B cell (primary cell): ENCODE results near the gene ABR. TPM values are rescaled to one million over a fixed set of nuclear protein-coding genes. Genes with fewer than 3 reads are reported as not detected.

Experiments used
- ATAC-seq: fragments of 200-7000 bp; cut with Tn5 transposase; one replicate; pipeline ENCODE4 v1.10.0; 2021; ENCODE audit warnings: low read depth, mild to moderate bottlenecking, moderate number of reproducible peaks, moderate library complexity
- CTCF ChIA-PET: fragments of 350-600 bp; sonication (Branson Sonifier 250); formaldehyde crosslinking; loops from one replicate; lab custom pipeline; 2021; ENCODE audit warnings: antibody characterized with exemption, inconsistent platforms; lab: Charles Lee
- POLR2A ChIA-PET: fragments of 350-600 bp; sonication (Branson Sonifier 250); formaldehyde crosslinking; loops from one replicate; lab custom pipeline; 2021; ENCODE audit warnings: antibody characterized with exemption; lab: Charles Lee
- DNase-seq: peaks from one replicate; pipeline ENCODE4 v3.0.0; 2013
- H2AFZ ChIP-seq: 2 replicates; pipeline ENCODE4 v1.6.1; 2012; ENCODE audit warnings: mild to moderate bottlenecking, low read depth, low read length; ENCODE audit not compliant: insufficient read depth, poor library complexity, severe bottlenecking
- H3K27ac ChIP-seq, 2 donors: 1 replicate in 1 of 2; 2 replicates in 1 of 2; pipeline ENCODE4 v1.5.1; 2012 to 2013; ENCODE audit warnings: low read length in 2 of 2, mild to moderate bottlenecking in 2 of 2, moderate library complexity in 1 of 2
- H3K27me3 ChIP-seq, 4 experiments: fragments of 200-600 bp in 1 of 4; sonication (generic) in 1 of 4; replicated peaks in 1 of 4; 1 replicate in 2 of 4; 2 replicates in 2 of 4; pipeline versions ENCODE4 v1.6.1 to v1.7.0; 2013 to 2016; ENCODE audit warnings: low read length in 3 of 4, mild to moderate bottlenecking in 2 of 4, mixed read lengths in 1 of 4, moderate library complexity in 1 of 4; ENCODE audit not compliant: insufficient read depth in 4 of 4, control insufficient read depth in 3 of 4; ENCODE audit errors: control extremely low read depth in 1 of 4
- H3K36me3 ChIP-seq, 2 experiments: replicated peaks in 1 of 2; 1 replicate in 1 of 2; 2 replicates in 1 of 2; pipeline versions ENCODE4 v1.6.1 to v1.7.1; 2013; ENCODE audit warnings: low read length in 1 of 2; ENCODE audit not compliant: insufficient read depth in 2 of 2, control insufficient read depth in 1 of 2; ENCODE audit errors: control extremely low read depth in 1 of 2, extremely low read depth in 1 of 2
- H3K4me1 ChIP-seq, 2 donors: fragments of 200-600 bp in 1 of 2; sonication (generic) in 1 of 2; 1 replicate in 1 of 2; 2 replicates in 1 of 2; pipeline versions ENCODE4 v1.5.1 to v1.6.1; 2013 to 2017; ENCODE audit warnings: low read length in 2 of 2; ENCODE audit not compliant: control insufficient read depth in 2 of 2, insufficient read depth in 2 of 2
- H3K4me2 ChIP-seq: replicated peaks from 2 replicates; pipeline ENCODE3; 2012; ENCODE audit warnings: mild to moderate bottlenecking, low read depth, low read length; ENCODE audit not compliant: poor library complexity, severe bottlenecking
- H3K4me3 ChIP-seq, 5 experiments: fragments of 200-600 bp in 1 of 5; sonication (generic) in 1 of 5; 1 replicate in 3 of 5; 2 replicates in 2 of 5; pipeline versions ENCODE4 v1.5.1 to v1.7.0; 2011 to 2016; ENCODE audit warnings: low read length in 4 of 5, mild to moderate bottlenecking in 4 of 5, low read depth in 2 of 5, control low read depth in 1 of 5, moderate library complexity in 1 of 5; ENCODE audit not compliant: insufficient read depth in 1 of 5; ENCODE audit errors: control extremely low read depth in 1 of 5, extremely low read depth in 1 of 5
- H3K79me2 ChIP-seq: fragments of 200-600 bp; sonication (generic); one replicate; pipeline ENCODE4 v1.6.0; 2016; ENCODE audit warnings: low read length; ENCODE audit not compliant: control insufficient read depth, insufficient read depth
- H3K9ac ChIP-seq: fragments of 200-600 bp; sonication (generic); 2 replicates; pipeline ENCODE4 v1.6.1; 2017; ENCODE audit warnings: mild to moderate bottlenecking, low read length, moderate library complexity
- H3K9me3 ChIP-seq, 3 donors: one replicate each; pipeline versions ENCODE4 v1.6.1 to v1.7.1; 2013; ENCODE audit warnings: low read length in 2 of 3; ENCODE audit not compliant: control insufficient read depth in 2 of 3, insufficient read depth in 1 of 3; ENCODE audit errors: control extremely low read depth in 1 of 3
- H4K20me1 ChIP-seq: 2 replicates; pipeline ENCODE4 v1.6.0; 2012; ENCODE audit warnings: mild to moderate bottlenecking, low read length; ENCODE audit not compliant: insufficient read depth, control insufficient read depth, poor library complexity, severe bottlenecking
- H3K27ac Mint-ChIP-seq: one replicate; pipeline ENCODE4 v1.8.0; 2021; ENCODE audit warnings: mixed read lengths
- H3K27me3 Mint-ChIP-seq: one replicate; pipeline ENCODE4 v1.8.0; 2021; ENCODE audit warnings: mixed read lengths
- H3K4me1 Mint-ChIP-seq: one replicate; pipeline ENCODE4 v1.8.0; 2021; ENCODE audit warnings: mixed read lengths
- H3K4me3 Mint-ChIP-seq: one replicate; pipeline ENCODE4 v1.8.0; 2021; ENCODE audit warnings: mixed read lengths
- H3K9me3 Mint-ChIP-seq: one replicate; pipeline ENCODE4 v1.8.0; 2022; ENCODE audit warnings: mixed read lengths; ENCODE audit not compliant: insufficient read depth
- EZH2 ChIP-seq: IDR thresholded peaks from 2 replicates; pipeline ENCODE4 v1.6.1; 2012; ENCODE audit warnings: borderline replicate concordance, low read depth, mild to moderate bottlenecking, moderate library complexity, low read length; ENCODE audit not compliant: insufficient read depth, poor library complexity, severe bottlenecking
- whole genome bisulfite sequencing: methylation state at CpG from one replicate; pipeline ENCODE4 v1.1.5; 2013; ENCODE audit warnings: missing lambda C conversion rate; ENCODE audit not compliant: insufficient coverage; 5-methylcytosine and 5-hydroxymethylcytosine counted together
- intact Hi-C: fragments of 100-400 bp; cut with micrococcal nuclease; formaldehyde crosslinking; loops from one replicate; pipeline ENCODE4 v1.10.0; 2022
- polyA plus RNA-seq: library from polyadenylated mRNA; depleted of rRNA; stranded (reverse); fragments of >200 nt; gene quantifications from 2 replicates; pipeline ENCODE4 v1.2.3, GENCODE V29; 2012
- total RNA-seq, 2 donors: library from RNA; stranded (reverse); fragments of 120-200 nt in 1 of 2; gene quantifications; 1 replicate in 1 of 2; 2 replicates in 1 of 2; pipeline versions ENCODE4 v1.2.3 to v1.2.4, GENCODE V29; 2013 to 2022
- TF ChIP-seq, protein P1 (sequence below): fragments of 200-600 bp; IDR thresholded peaks from one replicate; pipeline ENCODE4 v1.8.0; 2022; ENCODE audit warnings: antibody characterized with exemption, mild to moderate bottlenecking

ABR gene
- total and polyA plus RNA-seq, 2 donors (not counting 1 experiment from before 2014, with no cell fraction given) = 79.8 to 262 TPM

DNA sequence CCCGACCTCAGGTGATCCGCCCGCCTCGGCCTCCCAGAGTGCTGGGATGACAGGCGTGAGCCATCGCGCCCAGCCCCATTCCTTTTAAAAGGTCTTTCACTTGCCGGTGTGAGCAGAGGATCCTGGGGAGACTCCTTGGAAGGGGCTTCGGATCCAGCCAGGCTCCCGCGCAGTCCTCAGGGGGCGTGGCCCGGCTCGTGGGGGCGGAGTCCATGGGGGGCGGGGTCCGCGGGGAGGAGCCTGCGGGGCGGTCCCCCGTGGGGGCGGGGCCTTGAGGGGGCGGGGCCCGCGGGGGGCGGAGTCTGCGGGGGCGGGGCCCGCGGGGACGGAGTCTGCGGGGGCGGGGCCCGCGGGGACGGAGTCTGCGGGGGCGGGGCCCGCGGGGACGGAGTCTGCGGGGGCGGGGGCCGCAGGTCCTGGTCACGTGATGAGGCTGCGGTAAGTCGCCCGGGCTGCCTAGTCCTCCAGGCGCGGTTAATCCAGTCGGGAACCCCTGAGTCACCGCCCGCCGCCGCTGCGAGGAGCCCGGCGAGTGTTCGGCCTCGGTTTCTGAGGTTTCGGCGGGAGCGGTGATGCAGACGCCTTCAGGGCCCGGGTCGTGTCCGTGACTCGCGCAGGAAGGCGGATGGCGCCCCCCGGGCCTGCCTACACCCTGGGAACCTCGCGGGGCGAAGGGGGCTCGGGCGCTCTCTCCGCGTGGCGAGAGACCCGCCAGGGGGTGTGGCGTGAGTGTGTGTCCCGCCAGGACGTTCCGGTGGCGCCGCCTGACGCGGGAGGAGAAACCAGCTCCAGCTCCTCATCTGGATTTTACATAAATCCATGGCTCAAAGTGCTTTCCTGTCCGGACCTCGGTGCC is 23.6 kb upstream of the ABR start:
- peaks cover 0 to 2% of the 10 kb centered on the region in 2 experiments for H3K36me3 ChIP-seq
- peak overlapping the region; percentile 81 for H3K4me2 ChIP-seq
- peak overlapping the region; percentile 41 for H3K4me3 Mint-ChIP-seq
- ChIA-PET POLR2A (interaction anchor here (0.6 kb wide), 1 partner anchor 22 kb away, joined by 3 read pairs; no protein-coding TSS in a partner anchor), CTCF (interaction anchor here (0.6 to 8.1 kb wide), 3 partner anchors 15 to 25 kb away, joined by 3 to 80 read pairs (median 7); no protein-coding TSS in a partner anchor)
- DNase-seq (peak; percentile 74), ATAC-seq (peak; percentile 53)
- H3K27ac Mint-ChIP-seq = no peak overlapping the region
- peaks cover 52 to 66% of the 10 kb centered on the region in 2 donors for H3K4me1 ChIP-seq
- intact Hi-C loops = no loop called here
- H4K20me1 ChIP-seq = peaks cover 46% of the 10 kb centered on the region
- 18% methylated on average over 71 of the region's 91 CpGs for WGBS
- TF ChIP-seq, protein P1, sequence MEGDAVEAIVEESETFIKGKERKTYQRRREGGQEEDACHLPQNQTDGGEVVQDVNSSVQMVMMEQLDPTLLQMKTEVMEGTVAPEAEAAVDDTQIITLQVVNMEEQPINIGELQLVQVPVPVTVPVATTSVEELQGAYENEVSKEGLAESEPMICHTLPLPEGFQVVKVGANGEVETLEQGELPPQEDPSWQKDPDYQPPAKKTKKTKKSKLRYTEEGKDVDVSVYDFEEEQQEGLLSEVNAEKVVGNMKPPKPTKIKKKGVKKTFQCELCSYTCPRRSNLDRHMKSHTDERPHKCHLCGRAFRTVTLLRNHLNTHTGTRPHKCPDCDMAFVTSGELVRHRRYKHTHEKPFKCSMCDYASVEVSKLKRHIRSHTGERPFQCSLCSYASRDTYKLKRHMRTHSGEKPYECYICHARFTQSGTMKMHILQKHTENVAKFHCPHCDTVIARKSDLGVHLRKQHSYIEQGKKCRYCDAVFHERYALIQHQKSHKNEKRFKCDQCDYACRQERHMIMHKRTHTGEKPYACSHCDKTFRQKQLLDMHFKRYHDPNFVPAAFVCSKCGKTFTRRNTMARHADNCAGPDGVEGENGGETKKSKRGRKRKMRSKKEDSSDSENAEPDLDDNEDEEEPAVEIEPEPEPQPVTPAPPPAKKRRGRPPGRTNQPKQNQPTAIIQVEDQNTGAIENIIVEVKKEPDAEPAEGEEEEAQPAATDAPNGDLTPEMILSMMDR = no peak
- no peak for TF ChIP-seq EZH2
- H3K9me3 ChIP-seq = peaks cover 0 to 17% (median 0%) of the 10 kb centered on the region in 3 donors
- H3K9ac ChIP-seq = peak overlapping the region; percentile 52
- no peak overlapping the region for H3K27ac ChIP-seq
- peaks cover 55% of the 10 kb centered on the region for H3K4me1 Mint-ChIP-seq
- no peaks in the 10 kb centered on the region for H3K27me3 Mint-ChIP-seq
- H3K9me3 Mint-ChIP-seq = no peaks in the 10 kb centered on the region
- peak overlapping the region in 4 of 5 experiments; percentile 16 to 49 (median 39) for H3K4me3 ChIP-seq
- peak overlapping the region; percentile 25 for H2AFZ ChIP-seq
- peaks cover 79% of the 10 kb centered on the region for H3K79me2 ChIP-seq
- H3K27me3 ChIP-seq = no peaks in the 10 kb centered on the region

DNA sequence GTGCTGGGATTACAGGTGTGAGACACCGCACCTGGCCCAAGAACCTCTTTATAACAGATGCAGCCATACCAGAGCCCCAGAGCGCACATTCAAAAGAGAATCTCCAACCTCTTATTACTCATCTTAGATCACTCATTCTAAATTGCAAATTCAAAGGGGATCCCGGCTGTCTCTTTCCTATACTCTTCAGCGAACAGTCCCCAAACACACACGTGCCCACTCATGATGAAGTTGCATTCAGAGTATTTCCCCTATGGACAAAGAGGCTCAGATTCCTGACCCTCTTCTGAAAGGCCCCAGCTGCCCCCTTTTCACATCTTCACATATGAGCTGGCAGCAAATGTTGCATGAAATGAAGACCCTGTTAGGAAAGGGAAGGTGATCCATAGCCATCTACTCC is 22.5 kb upstream of the ABR start:
- Mint-ChIP-seq H3K9me3 (no peaks in the 10 kb centered on the region), H3K27ac (peak overlapping the region; percentile 28), H3K4me1 (peaks cover 63% of the 10 kb centered on the region), H3K27me3 (no peaks in the 10 kb centered on the region), H3K4me3 (peak overlapping the region; percentile 51)
- Histone ChIP-seq H3K4me2 (peak overlapping the region; percentile 4), H3K79me2 (peaks cover 75% of the 10 kb centered on the region), H3K27me3 (no peaks in the 10 kb centered on the region), H3K4me1 (peaks cover 62 to 77% of the 10 kb centered on the region in 2 donors), H3K9ac (no peak overlapping the region), H3K4me3 (no peak overlapping the region), H3K27ac (no peak overlapping the region), H2AFZ (no peak overlapping the region), H4K20me1 (peaks cover 40% of the 10 kb centered on the region), H3K9me3 (peaks cover 0 to 17% (median 0%) of the 10 kb centered on the region in 3 donors), H3K36me3 (peaks cover 0 to 2% of the 10 kb centered on the region in 2 experiments)
- intact Hi-C loops = no loop called here
- POLR2A ChIA-PET = interaction anchor here (1.6 to 2.0 kb wide), 2 partner anchors 14 to 27 kb away, joined by 3 to 14 read pairs; no protein-coding TSS in a partner anchor
- ATAC-seq = no peak
- CTCF ChIA-PET = interaction anchor here (0.9 to 8.1 kb wide), 4 partner anchors 14 to 331 kb away, joined by 4 to 80 read pairs (median 24); no protein-coding TSS in a partner anchor
- no peak for TF ChIP-seq EZH2
- 79% methylated on average over 4 of the region's 5 CpGs for WGBS
- no peak for DNase-seq
